Measurements from ENCODE around the gene GLUD2.
"Not testable (repeated sequence)": the region's sequence is repeated elsewhere in the genome, so short reads cannot be mapped to it uniquely, and the experiment has no call there.

Gene GLUD2

GRCh38 chrX:121047441-121048419 is at the start of gene GLUD2:
Gene GLUD2, plus strand, starts transcription at chrX:121047610. Its CDS starts 75 bp downstream, at chrX:121047685.
- H3K27ac Mint-ChIP-seq; H3K4me1 Mint-ChIP-seq; H3K27me3 Mint-ChIP-seq; H3K36me3 Mint-ChIP-seq; H3K4me3 Mint-ChIP-seq; H3K9me3 Mint-ChIP-seq; DNase-seq (ENCODE audit: low spot score in 2 of 2): not testable (repeated sequence)
- ATAC-seq (ENCODE audit: low read depth): peak; percentile 47

- ATAC-seq (ENCODE audit: low read depth) (no peak), DNase-seq (ENCODE audit: low spot score in 2 of 2) (no peak)
- peaks cover 8% of the 10 kb centered on the region for H3K4me1 Mint-ChIP-seq
- peak overlapping the region; percentile 55 for H3K27ac Mint-ChIP-seq
- peaks cover under 1% of the 10 kb centered on the region for H3K27me3 Mint-ChIP-seq
- H3K4me3 Mint-ChIP-seq: no peak overlapping the region
- no peaks in the 10 kb centered on the region for H3K36me3 Mint-ChIP-seq
- no peaks in the 10 kb centered on the region for H3K9me3 Mint-ChIP-seq
These were observed 48.0 kb upstream of the GLUD2 start for GRCh38 chrX:120999413-120999812.

GRCh38 chrX:121000589-121000988 is 46.8 kb upstream of the GLUD2 start:
- Mint-ChIP-seq H3K27me3 (no peaks in the 10 kb centered on the region), H3K9me3 (no peaks in the 10 kb centered on the region), H3K36me3 (no peaks in the 10 kb centered on the region), H3K4me3 (no peak overlapping the region), H3K4me1 (peaks cover 8% of the 10 kb centered on the region), H3K27ac (no peak overlapping the region)
- no peak for ATAC-seq (ENCODE audit: low read depth)
- no peak for DNase-seq (ENCODE audit: low spot score in 2 of 2)

GRCh38 chrX:121008920-121009319 is 38.5 kb upstream of the GLUD2 start:
- Mint-ChIP-seq H3K27ac (no peak overlapping the region), H3K36me3 (no peaks in the 10 kb centered on the region), H3K9me3 (peaks cover 2% of the 10 kb centered on the region), H3K4me1 (no peaks in the 10 kb centered on the region), H3K4me3 (no peak overlapping the region), H3K27me3 (peaks cover 2% of the 10 kb centered on the region)
- no peak for ATAC-seq (ENCODE audit: low read depth)
- DNase-seq (ENCODE audit: low spot score in 2 of 2): no peak

GRCh38 chrX:121009764-121010163 is 37.6 kb upstream of the GLUD2 start:
- Mint-ChIP-seq H3K4me3 (no peak overlapping the region), H3K27me3 (peaks cover 2% of the 10 kb centered on the region), H3K27ac (no peak overlapping the region), H3K4me1 (no peaks in the 10 kb centered on the region), H3K9me3 (peaks cover 2% of the 10 kb centered on the region), H3K36me3 (no peaks in the 10 kb centered on the region)
- ATAC-seq (ENCODE audit: low read depth): no peak
- no peak for DNase-seq (ENCODE audit: low spot score in 2 of 2)

GRCh38 chrX:121010218-121010617 is 37.2 kb upstream of the GLUD2 start:
- peaks cover 2% of the 10 kb centered on the region for H3K27me3 Mint-ChIP-seq
- ATAC-seq (ENCODE audit: low read depth) (no peak), DNase-seq (ENCODE audit: low spot score in 2 of 2) (no peak)
- no peaks in the 10 kb centered on the region for H3K36me3 Mint-ChIP-seq
- H3K4me3 Mint-ChIP-seq: no peak overlapping the region
- H3K27ac Mint-ChIP-seq: no peak overlapping the region
- H3K4me1 Mint-ChIP-seq: no peaks in the 10 kb centered on the region
- H3K9me3 Mint-ChIP-seq: peaks cover 2% of the 10 kb centered on the region

GRCh38 chrX:121011254-121011653 is 36.2 kb upstream of the GLUD2 start:
- Mint-ChIP-seq H3K27me3 (peaks cover 2% of the 10 kb centered on the region), H3K9me3 (no peaks in the 10 kb centered on the region), H3K4me3 (no peak overlapping the region), H3K36me3 (no peaks in the 10 kb centered on the region), H3K27ac (no peak overlapping the region), H3K4me1 (no peaks in the 10 kb centered on the region)
- ATAC-seq (ENCODE audit: low read depth) (no peak), DNase-seq (ENCODE audit: low spot score in 2 of 2) (no peak)

- H3K4me3 Mint-ChIP-seq: no peak overlapping the region
- no peak for ATAC-seq (ENCODE audit: low read depth)
- H3K9me3 Mint-ChIP-seq: no peaks in the 10 kb centered on the region
- no peaks in the 10 kb centered on the region for H3K36me3 Mint-ChIP-seq
- peaks cover 2% of the 10 kb centered on the region for H3K27me3 Mint-ChIP-seq
- H3K27ac Mint-ChIP-seq: no peak overlapping the region
- H3K4me1 Mint-ChIP-seq: no peaks in the 10 kb centered on the region
- no peak for DNase-seq (ENCODE audit: low spot score in 2 of 2)
These were observed 33.4 kb upstream of the GLUD2 start for GRCh38 chrX:121013897-121014455.

GRCh38 chrX:121014826-121015225 is 32.6 kb upstream of the GLUD2 start:
- Mint-ChIP-seq H3K27me3 (peaks cover 2% of the 10 kb centered on the region), H3K4me1 (no peaks in the 10 kb centered on the region), H3K27ac (no peak overlapping the region), H3K36me3 (no peaks in the 10 kb centered on the region), H3K4me3 (no peak overlapping the region), H3K9me3 (no peaks in the 10 kb centered on the region)
- ATAC-seq (ENCODE audit: low read depth) (no peak), DNase-seq (ENCODE audit: low spot score in 2 of 2) (no peak)

- ATAC-seq (ENCODE audit: low read depth): no peak
- no peak for DNase-seq (ENCODE audit: low spot score in 2 of 2)
- Mint-ChIP-seq H3K4me3 (no peak overlapping the region), H3K4me1 (no peaks in the 10 kb centered on the region), H3K36me3 (no peaks in the 10 kb centered on the region), H3K9me3 (no peaks in the 10 kb centered on the region), H3K27ac (no peak overlapping the region), H3K27me3 (peaks cover 6% of the 10 kb centered on the region)
These were observed 19.0 kb upstream of the GLUD2 start for GRCh38 chrX:121028419-121028818.

- ATAC-seq (ENCODE audit: low read depth) (no peak), DNase-seq (ENCODE audit: low spot score in 2 of 2) (no peak)
- Mint-ChIP-seq H3K4me1 (no peaks in the 10 kb centered on the region), H3K4me3 (no peak overlapping the region), H3K27ac (no peak overlapping the region), H3K36me3 (no peaks in the 10 kb centered on the region), H3K9me3 (no peaks in the 10 kb centered on the region), H3K27me3 (peaks cover 3% of the 10 kb centered on the region)
These were observed 17.3 kb upstream of the GLUD2 start for GRCh38 chrX:121030083-121030482.

- ATAC-seq (ENCODE audit: low read depth) (no peak), DNase-seq (ENCODE audit: low spot score in 2 of 2) (no peak)
These were observed 14.9 kb upstream of the GLUD2 start for GRCh38 chrX:121032531-121032930.

GRCh38 chrX:121036137-121036536 is 11.3 kb upstream of the GLUD2 start:
- Mint-ChIP-seq H3K36me3 (no peaks in the 10 kb centered on the region), H3K4me3 (no peak overlapping the region), H3K27ac (no peak overlapping the region), H3K4me1 (no peaks in the 10 kb centered on the region), H3K9me3 (no peaks in the 10 kb centered on the region), H3K27me3 (peaks cover 2% of the 10 kb centered on the region)
- no peak for ATAC-seq (ENCODE audit: low read depth)
- no peak for DNase-seq (ENCODE audit: low spot score in 2 of 2)

More at GRCh38 chrX:121032531-121032930, 14.9 kb upstream of the GLUD2 start:
- no peak overlapping the region for H3K27ac Mint-ChIP-seq
- H3K36me3 Mint-ChIP-seq: no peaks in the 10 kb centered on the region
- no peaks in the 10 kb centered on the region for H3K9me3 Mint-ChIP-seq
- H3K4me1 Mint-ChIP-seq: no peaks in the 10 kb centered on the region
- peaks cover 2% of the 10 kb centered on the region for H3K27me3 Mint-ChIP-seq
- no peak overlapping the region for H3K4me3 Mint-ChIP-seq

- no peaks in the 10 kb centered on the region for H3K4me1 Mint-ChIP-seq
- no peak overlapping the region for H3K27ac Mint-ChIP-seq
- DNase-seq (ENCODE audit: low spot score in 2 of 2) (no peak), ATAC-seq (ENCODE audit: low read depth) (no peak)
- H3K4me3 Mint-ChIP-seq: no peak overlapping the region
- no peaks in the 10 kb centered on the region for H3K36me3 Mint-ChIP-seq
- peaks cover 2% of the 10 kb centered on the region for H3K27me3 Mint-ChIP-seq
- no peaks in the 10 kb centered on the region for H3K9me3 Mint-ChIP-seq
These were observed 10.5 kb upstream of the GLUD2 start for GRCh38 chrX:121036951-121037350.

Data from memory B cell (primary cell).